Lower leg skin (tissue), 4 donors: ENCODE measurements around the gene CCDC43. TPM values are rescaled to one million over a fixed set of nuclear protein-coding genes. Genes with fewer than 3 reads are reported as not detected.
"Not testable (repeated sequence)": the region's sequence is repeated elsewhere in the genome, so short reads cannot be mapped to it uniquely, and the experiment has no call there.

Source experiments
- DNase-seq, 2 donors: peaks; one replicate each; pipeline ENCODE4 v3.0.0-alpha.2; 2019; ENCODE audit warnings: low spot score in 2 of 2
- H3K4me3 ChIP-seq: fragments of 200-600 bp; sonication (generic); 2 replicates; pipeline ENCODE4 v1.5.1; 2017; ENCODE audit warnings: mild to moderate bottlenecking, low read depth; ENCODE audit not compliant: poor library complexity, severe bottlenecking
- CTCF ChIP-seq, 3 donors: fragments of 450-650 bp; IDR thresholded peaks; one replicate each; pipeline ENCODE4 v1.5.1; 2016; ENCODE audit warnings: antibody characterized with exemption in 3 of 3, mild to moderate bottlenecking in 3 of 3, moderate library complexity in 2 of 3
- POLR2A ChIP-seq, 2 donors: fragments of 450-650 bp; IDR thresholded peaks; one replicate each; pipeline ENCODE4 v1.6.1; 2016 to 2017; ENCODE audit warnings: antibody characterized with exemption in 2 of 2, mild to moderate bottlenecking in 1 of 2, moderate library complexity in 1 of 2
- WGBS, 2 donors: methylation state at CpG; one replicate each; pipeline ENCODE4 v1.1.5; 2018; 5-methylcytosine and 5-hydroxymethylcytosine counted together
- intact Hi-C: fragments of 100-400 bp; cut with DNase I; formaldehyde crosslinking; loops from one replicate; pipeline ENCODE4 v1.15.0; 2023; ENCODE audit warnings: low total_unique reads
- total RNA-seq, 4 donors: library from RNA; depleted of rRNA; stranded (reverse); fragments of >200 nt; gene quantifications; one replicate each; pipeline ENCODE4 v1.1.0, GENCODE V29; 2016

Gene CCDC43
- total RNA-seq, result 10 to 100 TPM; 13.2 to 19.2 (median 14.4) TPM

- WGBS, 2 donors, result 0% methylated on average over 20 to 44 of the region's 51 CpGs
- DNase-seq, result peak; percentile 83 to 97
- intact Hi-C loops, result no loop called here
- no peak for TF ChIP-seq CTCF (IDR thresholded peaks at IDR 0.05)
- TF ChIP-seq POLR2A (IDR thresholded peaks at IDR 0.05), result no peak
- peak within 1 kb of the TSS; percentile 69 for H3K4me3 ChIP-seq
These were observed at the start of gene CCDC43 for GRCh38 chr17:44689477-44690217. Gene CCDC43 (minus strand): TSS chr17:44689776. CDS start chr17:44689753, 23 bp downstream.

GRCh38 chr17:44738214-44738906, 48.8 kb upstream of the CCDC43 start:
- TF ChIP-seq POLR2A (IDR thresholded peaks at IDR 0.05) (no peak), CTCF (IDR thresholded peaks at IDR 0.05) (no peak)
- DNase-seq, result no peak
- no peak overlapping the region for H3K4me3 ChIP-seq
- intact Hi-C loops, result no loop called here
- WGBS, 2 donors, result 79 to 80% methylated on average over 3 of the region's 3 CpGs

- WGBS, 2 donors, result 90 to 94% methylated on average over 12 of the region's 12 CpGs
- no peak for TF ChIP-seq POLR2A (IDR thresholded peaks at IDR 0.05)
- no peak for TF ChIP-seq CTCF (IDR thresholded peaks at IDR 0.05)
- no peak overlapping the region for H3K4me3 ChIP-seq
- intact Hi-C loops, result no loop called here
- no peak for DNase-seq
These were observed 47.1 kb upstream of the CCDC43 start for GRCh38 chr17:44736551-44737240.

- TF ChIP-seq CTCF (IDR thresholded peaks at IDR 0.05), result no peak
- DNase-seq, result no peak
- 95 to 96% methylated on average over 2 of the region's 2 CpGs for WGBS, 2 donors
- intact Hi-C loops, result no loop called here
- H3K4me3 ChIP-seq, result no peak overlapping the region
These were observed 44.7 kb upstream of the CCDC43 start for GRCh38 chr17:44734272-44734671.

GRCh38 chr17:44733753-44734152, 44.2 kb upstream of the CCDC43 start:
- TF ChIP-seq CTCF (IDR thresholded peaks at IDR 0.05), result no peak
- no peak for TF ChIP-seq POLR2A (IDR thresholded peaks at IDR 0.05)
- 71 to 80% methylated on average over 5 of the region's 5 CpGs for WGBS, 2 donors
- DNase-seq, result no peak
- H3K4me3 ChIP-seq, result no peak overlapping the region
- intact Hi-C loops, result no loop called here

GRCh38 chr17:44726121-44726520, 36.5 kb upstream of the CCDC43 start:
- 94 to 97% methylated on average over 6 of the region's 6 CpGs for WGBS, 2 donors
- H3K4me3 ChIP-seq, intact Hi-C loops, DNase-seq: not testable (repeated sequence)
